ENCODE results near the gene RAB39A.

DNA sequence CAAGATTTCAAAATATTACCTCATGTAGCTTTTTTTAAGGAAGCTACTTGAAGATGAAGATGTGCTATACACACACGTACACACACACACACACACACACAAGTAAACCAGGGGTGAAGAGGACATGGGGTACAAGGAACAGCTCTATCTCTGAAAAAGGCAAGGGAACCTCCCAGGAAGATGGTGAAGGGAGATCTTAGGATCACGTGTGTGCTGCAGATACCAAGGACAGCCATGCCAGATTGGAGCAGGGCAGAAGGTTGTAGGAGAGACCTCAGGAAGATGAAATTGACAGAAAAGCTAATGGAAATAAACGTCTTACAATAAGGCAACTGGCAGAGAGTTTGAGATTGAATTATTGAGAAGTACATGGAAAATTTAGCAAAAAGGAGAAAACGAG, 19.7 kb downstream of the RAB39A start:
- no peak for TF ChIP-seq POLR2A (IDR thresholded peaks at IDR 0.05; ENCODE audit: low read depth, low read length)
- no peak for TF ChIP-seq POLR2AphosphoS5 (IDR thresholded peaks at IDR 0.05; ENCODE audit: low read depth, low read length)

Measured in GM12892 (cell line).